K562 (cell line): ENCODE results near the gene GNAS-AS1.

Source experiments
- ARID3B ChIP-seq: fragments of 250-450 bp; sonication (Bioruptor Pico); IDR thresholded peaks from 2 replicates; pipeline ENCODE4 v1.4.0; 2020; ENCODE audit warnings: borderline replicate concordance
- ATF3 ChIP-seq, 2 experiments: fragments of 450-650 bp in 1 of 2; sonication (generic) in 1 of 2; formaldehyde crosslinking in 1 of 2; IDR thresholded peaks in 1 of 2; conservative IDR thresholded peaks in 1 of 2; 2 replicates each; pipeline versions ENCODE4 v1.6.1 to v1.8.1; 2016 to 2023; ENCODE audit warnings: mild to moderate bottlenecking in 2 of 2, moderate library complexity in 2 of 2, inconsistent platforms in 1 of 2, missing genetic modification reagents in 1 of 2
- BRCA1 ChIP-seq, 2 experiments: fragments of 450-650 bp in 1 of 2; sonication (generic) in 1 of 2; formaldehyde crosslinking in 1 of 2; IDR thresholded peaks; 2 replicates each; pipeline versions ENCODE4 v1.5.0 to v1.6.1; 2017 to 2020; ENCODE audit warnings: mild to moderate bottlenecking in 1 of 2, missing genetic modification reagents in 1 of 2
- CHCHD3 ChIP-seq: fragments of 250-450 bp; sonication (Bioruptor Pico); IDR thresholded peaks from 2 replicates; pipeline ENCODE4 v2.1.2; 2022; ENCODE audit warnings: mild to moderate bottlenecking
- CTCF ChIP-seq, 3 experiments: IDR thresholded peaks in 2 of 3; conservative IDR thresholded peaks in 1 of 3; 2 replicates each; pipeline ENCODE4 v1.5.1; 2011 to 2012; ENCODE audit warnings: low read length in 3 of 3, mild to moderate bottlenecking in 3 of 3, control low read depth in 2 of 3, improper control_type of control experiment in 1 of 3, inconsistent platforms in 1 of 3, low read depth in 1 of 3, mixed read lengths in 1 of 3, moderate library complexity in 1 of 3; ENCODE audit not compliant: insufficient read depth in 2 of 3
- HNRNPH1 ChIP-seq: fragments of 200-400 bp; formaldehyde crosslinking; optimal IDR thresholded peaks from 2 replicates; pipeline ENCODE3; 2017; ENCODE audit warnings: low read depth, mild to moderate bottlenecking, low read length, moderate library complexity
- KLF1 ChIP-seq: fragments of 450-650 bp; IDR thresholded peaks from 2 replicates; pipeline ENCODE4 v1.6.1; 2016; ENCODE audit warnings: missing genetic modification characterization, missing compliant biosample characterization
- KLF10 ChIP-seq: fragments of 250-450 bp; sonication (Bioruptor Pico); IDR thresholded peaks from 2 replicates; pipeline ENCODE4 v1.6.1; 2021; ENCODE audit warnings: matching md5 sums
- PCBP2 ChIP-seq: fragments of 200-400 bp; formaldehyde crosslinking; IDR thresholded peaks from 2 replicates; pipeline ENCODE4 v1.6.1; 2018; ENCODE audit warnings: low read length, low read depth, mild to moderate bottlenecking, moderate library complexity; ENCODE audit not compliant: poor library complexity, severe bottlenecking
- POLR2A ChIP-seq: fragments of 450-650 bp; conservative IDR thresholded peaks from 2 replicates; pipeline ENCODE4 v1.6.1; 2016
- RBM15 ChIP-seq: fragments of 200-400 bp; formaldehyde crosslinking; IDR thresholded peaks from 2 replicates; pipeline ENCODE4 v1.6.1; 2018; ENCODE audit warnings: mild to moderate bottlenecking, low read length, moderate library complexity; ENCODE audit not compliant: insufficient read depth
- SMARCA5 ChIP-seq: fragments of 450-650 bp; IDR thresholded peaks from 2 replicates; pipeline ENCODE4 v1.6.1; 2016
- TSC22D4 ChIP-seq: fragments of 450-650 bp; IDR thresholded peaks from 2 replicates; pipeline ENCODE4 v1.6.1; 2016; ENCODE audit warnings: missing genetic modification characterization, missing biosample characterization, control low read depth
- ZNF140 ChIP-seq: fragments of 250-450 bp; sonication (Bioruptor Pico); IDR thresholded peaks from 2 replicates; pipeline ENCODE4 v1.8.0; 2021; ENCODE audit warnings: moderate library complexity, mild to moderate bottlenecking, inconsistent platforms

DNA sequence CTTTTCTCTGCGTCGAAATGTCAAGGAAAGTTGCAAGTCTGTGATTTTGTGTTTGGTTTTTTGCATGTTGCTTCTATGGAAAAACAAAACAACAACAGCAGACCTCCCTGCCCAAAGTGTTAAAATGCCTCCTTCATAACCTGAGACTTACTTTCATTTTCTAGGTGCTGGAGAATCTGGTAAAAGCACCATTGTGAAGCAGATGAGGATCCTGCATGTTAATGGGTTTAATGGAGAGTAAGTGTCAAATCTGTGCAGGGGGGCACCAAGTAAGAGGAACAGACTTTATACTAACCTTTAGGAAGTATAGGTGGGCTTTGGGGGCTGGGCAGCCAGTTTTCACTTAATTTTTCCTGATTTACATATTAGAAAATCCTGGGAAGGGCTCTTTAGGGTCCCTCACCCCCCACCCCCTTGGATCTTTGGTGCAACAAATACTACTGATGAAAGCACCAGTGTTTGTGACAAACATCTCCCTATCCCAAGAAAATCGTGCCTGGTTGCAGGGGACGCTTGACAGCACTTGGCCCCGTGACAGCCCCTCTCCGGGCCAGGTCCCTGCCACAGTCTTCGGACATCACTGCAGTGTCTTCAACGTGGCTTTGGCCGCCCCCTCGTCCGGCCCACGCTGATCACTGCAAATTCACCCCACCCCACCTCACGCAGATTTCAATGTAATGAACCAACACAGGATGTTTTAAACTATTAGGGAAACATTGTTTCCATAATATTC lies 44.9 kb upstream of the GNAS-AS1 start:
- TF ChIP-seq CTCF (IDR thresholded peaks at IDR 0.05 in 2 of 3, conservative IDR thresholded peaks at IDR 0.05 in 1 of 3; ENCODE audit: insufficient read depth in 2 of 3, low read depth in 1 of 3, low read length in 3 of 3) (no peak), RBM15 (no peak), ARID3B (CRISPR knock-in tag) (no peak), ATF3 (IDR thresholded peaks at IDR 0.05) (no peak), ATF3 (CRISPR knock-in tag; conservative IDR thresholded peaks at IDR 0.05) (no peak), PCBP2 (no peak), TSC22D4 (tag) (no peak), CHCHD3 (CRISPR knock-in tag) (no peak), BRCA1 (IDR thresholded peaks at IDR 0.05) (no peak), BRCA1 (CRISPR knock-in tag; IDR thresholded peaks at IDR 0.05) (no peak), SMARCA5 (no peak), ZNF140 (CRISPR knock-in tag) (no peak), KLF1 (tag) (no peak), KLF10 (CRISPR knock-in tag) (no peak), POLR2A (no peak), HNRNPH1 (no peak)
